Ectodermal cell (in vitro differentiated cells): ENCODE data around the gene TNPO3.

Source experiments
- H3K27ac ChIP-seq: 2 replicates; pipeline ENCODE4 v1.7.0; 2013; ENCODE audit warnings: mild to moderate bottlenecking, low read depth, low read length; ENCODE audit not compliant: insufficient read depth, poor library complexity, severe bottlenecking
- H3K27me3 ChIP-seq: 2 replicates; pipeline ENCODE4 v1.7.0; 2013; ENCODE audit warnings: mild to moderate bottlenecking, low read length; ENCODE audit not compliant: insufficient read depth, control insufficient read depth, poor library complexity, severe bottlenecking
- H3K36me3 ChIP-seq: one replicate; pipeline ENCODE4 v1.7.0; 2013; ENCODE audit warnings: low read length; ENCODE audit not compliant: control insufficient read depth, insufficient read depth
- H3K4me1 ChIP-seq: one replicate; pipeline ENCODE4 v1.7.0; 2013; ENCODE audit warnings: low read length; ENCODE audit not compliant: control insufficient read depth, insufficient read depth
- H3K4me3 ChIP-seq: 2 replicates; pipeline ENCODE4 v1.7.0; 2013; ENCODE audit warnings: low read depth, low read length, control low read depth; ENCODE audit not compliant: insufficient read depth
- H3K9me3 ChIP-seq: 2 replicates; pipeline ENCODE4 v1.7.0; 2013; ENCODE audit warnings: mild to moderate bottlenecking, low read length, moderate library complexity; ENCODE audit not compliant: control insufficient read depth
- WGBS, 2 experiments: methylation state at CpG; one replicate each; pipeline ENCODE4 v1.1.7; 2013; ENCODE audit warnings: missing lambda C conversion rate in 2 of 2; 5-methylcytosine and 5-hydroxymethylcytosine counted together

The TNPO3 gene

DNA sequence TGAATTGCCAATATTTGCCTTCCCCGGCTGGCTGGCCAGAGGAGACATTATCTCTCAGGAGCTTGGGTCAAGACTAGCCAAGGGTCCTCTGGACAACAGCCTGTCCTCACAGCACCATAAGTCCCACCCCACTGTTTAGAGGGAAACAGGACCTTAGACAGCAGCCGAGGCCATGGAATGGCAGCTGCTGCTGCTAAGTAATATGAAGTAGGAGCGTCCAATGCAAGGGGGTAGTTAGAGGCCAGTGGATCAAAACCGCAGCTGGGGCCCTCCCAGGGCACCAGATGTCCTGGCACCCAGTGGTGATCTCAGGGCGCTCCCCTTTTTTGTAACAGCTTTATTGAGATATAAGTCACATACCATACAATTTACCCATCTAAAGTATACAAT lies 131.5 kb downstream of the TNPO3 start:
- Histone ChIP-seq H3K4me1 (peaks cover 15% of the 10 kb centered on the region), H3K9me3 (no peaks in the 10 kb centered on the region), H3K27me3 (no peaks in the 10 kb centered on the region), H3K4me3 (no peak overlapping the region), H3K36me3 (no peaks in the 10 kb centered on the region), H3K27ac (no peak overlapping the region)
- 90 to 92% methylated on average over 5 of the region's 5 CpGs for WGBS, 2 experiments

DNA sequence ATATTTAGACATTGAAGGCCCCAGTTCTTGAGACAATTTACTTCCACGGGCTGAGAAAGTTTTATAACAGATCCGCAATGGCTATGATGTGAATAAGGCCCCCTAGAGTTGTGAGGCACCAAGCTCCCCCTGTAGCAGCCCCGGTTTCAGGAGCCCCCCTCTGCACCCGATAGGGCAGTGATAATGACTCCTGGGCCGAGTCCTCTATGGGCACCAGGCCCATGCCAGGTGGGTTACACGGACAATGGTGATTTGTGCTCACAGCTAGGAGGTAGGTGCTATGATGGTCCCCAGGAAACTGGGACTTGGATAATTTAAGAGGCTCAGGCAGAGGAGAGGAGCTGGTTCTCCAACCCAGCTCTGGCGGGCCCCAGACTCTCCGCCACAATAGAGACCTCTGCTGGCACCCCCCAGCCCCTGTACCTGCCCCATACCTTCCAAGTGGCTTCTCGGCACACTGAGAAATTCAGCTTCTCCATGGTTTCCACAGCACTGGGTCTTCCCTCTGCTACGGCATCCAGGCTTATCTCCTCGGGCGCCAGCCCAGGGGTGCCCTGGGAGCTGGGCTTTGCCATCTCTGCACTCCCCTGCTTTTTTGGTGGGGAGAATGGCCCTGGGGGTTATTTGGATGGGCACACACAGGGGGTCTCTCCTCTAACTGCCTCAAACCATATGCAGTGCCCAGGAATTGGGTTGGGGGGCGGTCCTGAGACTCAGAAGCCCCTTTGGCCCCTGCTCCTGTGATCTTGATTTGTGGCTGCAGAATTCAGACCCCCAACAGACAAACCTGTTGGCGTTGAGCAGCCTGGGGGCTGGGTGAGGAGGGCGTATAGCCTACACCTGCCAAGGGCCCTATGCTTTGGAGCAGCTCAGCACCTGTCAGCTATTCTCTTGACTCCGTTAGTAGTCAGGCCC lies 132.2 kb downstream of the TNPO3 start:
- 92 to 93% methylated on average over 16 of the region's 16 CpGs for WGBS, 2 experiments
- Histone ChIP-seq H3K36me3 (no peaks in the 10 kb centered on the region), H3K4me1 (peaks cover 15% of the 10 kb centered on the region), H3K9me3 (no peaks in the 10 kb centered on the region), H3K27me3 (no peaks in the 10 kb centered on the region), H3K4me3 (no peak overlapping the region), H3K27ac (no peak overlapping the region)

DNA sequence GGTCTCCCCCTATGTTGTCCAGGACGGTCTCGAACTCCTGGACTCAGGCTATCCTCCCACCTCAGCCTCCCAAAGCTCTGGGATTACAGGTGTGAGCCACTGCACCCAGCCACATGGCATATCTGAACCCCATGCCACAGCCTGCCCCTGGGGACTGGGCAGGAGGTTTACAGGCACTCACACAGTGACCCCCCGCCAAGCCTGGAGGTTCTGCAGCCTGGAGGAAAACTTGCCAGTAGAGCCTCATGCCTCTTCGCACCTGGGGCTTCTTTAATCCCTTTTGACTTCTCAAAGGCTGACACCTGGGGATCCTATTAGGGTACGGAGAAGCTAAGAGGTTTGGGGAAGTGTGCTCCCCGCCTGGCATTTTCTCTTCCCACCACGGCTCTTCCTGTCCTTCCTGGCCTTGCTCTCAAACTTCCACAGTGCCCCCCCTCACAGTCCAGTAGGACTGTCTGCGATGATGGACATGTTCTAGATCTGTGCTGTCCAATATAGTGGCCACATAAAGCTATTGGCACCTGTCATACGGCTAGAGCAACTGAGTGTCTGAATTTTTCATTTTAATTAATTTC lies 133.0 kb downstream of the TNPO3 start:
- no peak overlapping the region for H3K27ac ChIP-seq
- H3K36me3 ChIP-seq = no peaks in the 10 kb centered on the region
- no peak overlapping the region for H3K4me3 ChIP-seq
- peaks cover 15% of the 10 kb centered on the region for H3K4me1 ChIP-seq
- no peaks in the 10 kb centered on the region for H3K9me3 ChIP-seq
- 79 to 81% methylated on average over 9 of the region's 9 CpGs for WGBS, 2 experiments
- H3K27me3 ChIP-seq = no peaks in the 10 kb centered on the region

DNA sequence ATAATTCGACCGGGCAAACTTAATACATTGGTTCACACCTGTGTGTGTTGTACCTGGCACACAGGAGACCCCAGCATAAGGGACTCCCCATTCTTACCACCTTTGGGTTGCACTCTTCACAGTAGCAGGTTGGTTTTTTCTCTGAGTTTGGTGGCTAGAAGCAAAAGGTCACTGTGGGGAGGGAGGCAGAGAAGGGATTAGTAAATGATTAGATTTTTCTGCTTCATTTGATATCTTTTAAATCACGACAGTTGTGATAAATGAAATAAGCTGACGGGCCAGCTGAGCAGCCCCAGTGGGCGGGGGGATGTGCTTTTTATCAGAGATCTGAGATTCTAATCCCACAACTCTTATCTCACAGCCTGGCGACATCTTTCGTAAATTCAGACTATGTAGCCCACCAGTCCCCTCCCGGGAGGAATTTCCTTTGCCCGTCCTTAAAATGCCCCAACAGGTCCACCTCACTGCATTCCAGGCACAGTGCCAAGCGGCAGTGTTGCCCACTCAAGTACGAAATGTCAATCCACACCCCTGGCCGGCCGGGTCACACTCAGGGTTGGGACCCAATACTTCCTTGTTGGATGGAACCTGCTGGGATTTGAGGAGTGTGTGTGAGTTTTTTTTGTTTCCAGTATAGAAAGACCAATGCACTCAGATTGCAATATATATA lies 133.9 kb downstream of the TNPO3 start:
- H3K27me3 ChIP-seq = peaks cover 8% of the 10 kb centered on the region
- peaks cover 15% of the 10 kb centered on the region for H3K4me1 ChIP-seq
- 85% methylated on average over 13 of the region's 13 CpGs for WGBS, 2 experiments
- H3K4me3 ChIP-seq = no peak overlapping the region
- H3K36me3 ChIP-seq = no peaks in the 10 kb centered on the region
- no peak overlapping the region for H3K27ac ChIP-seq
- H3K9me3 ChIP-seq = no peaks in the 10 kb centered on the region

DNA sequence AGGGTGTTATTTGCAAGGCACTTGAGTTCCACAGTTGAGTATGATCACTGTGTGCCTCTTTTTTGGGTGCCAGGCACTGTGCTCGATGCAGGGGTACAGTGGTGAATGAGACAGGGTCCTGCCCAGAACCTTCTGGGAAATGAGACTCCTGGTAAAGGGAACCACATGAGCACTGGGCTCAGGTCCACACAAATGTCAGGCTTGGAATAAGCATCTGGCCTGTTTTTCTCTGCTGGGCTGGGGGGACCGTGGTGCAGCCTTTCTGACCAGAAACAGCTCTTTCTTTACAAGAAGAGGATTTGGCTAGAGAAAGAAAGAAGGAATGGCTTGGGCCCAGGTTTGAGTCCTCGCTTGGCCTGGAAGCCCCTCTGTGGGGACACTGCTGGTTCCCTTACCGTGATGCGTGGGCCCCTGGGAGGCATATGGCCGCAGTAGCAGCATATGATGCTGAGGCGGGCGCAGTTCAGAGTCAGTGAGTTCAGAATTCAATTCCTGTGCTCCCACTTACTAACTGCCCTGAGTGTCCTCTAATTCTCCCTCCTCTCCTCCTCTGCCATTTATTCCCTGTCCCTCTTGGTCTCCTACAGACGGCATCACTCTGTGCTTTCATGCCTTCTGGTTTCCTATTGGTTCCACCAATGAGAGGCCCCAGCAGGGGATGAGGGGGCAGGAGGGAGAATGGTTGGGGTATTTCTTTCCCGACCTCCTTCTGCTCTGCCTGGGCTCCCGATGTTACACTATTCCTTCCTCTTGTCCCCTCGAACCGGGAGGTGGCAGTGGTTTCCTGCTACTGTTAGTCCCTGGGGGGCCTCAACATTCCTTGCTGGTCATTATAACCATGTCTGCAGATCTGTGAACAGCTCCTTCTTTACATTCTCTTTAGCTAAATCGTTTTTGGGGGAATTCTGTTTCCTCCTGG lies 134.8 kb downstream of the TNPO3 start:
- peaks cover 15% of the 10 kb centered on the region for H3K4me1 ChIP-seq
- H3K27me3 ChIP-seq = peaks cover 17% of the 10 kb centered on the region
- H3K4me3 ChIP-seq = no peak overlapping the region
- H3K36me3 ChIP-seq = no peaks in the 10 kb centered on the region
- no peak overlapping the region for H3K27ac ChIP-seq
- H3K9me3 ChIP-seq = no peaks in the 10 kb centered on the region
- 53 to 56% methylated on average over 14 of the region's 14 CpGs for WGBS, 2 experiments

DNA sequence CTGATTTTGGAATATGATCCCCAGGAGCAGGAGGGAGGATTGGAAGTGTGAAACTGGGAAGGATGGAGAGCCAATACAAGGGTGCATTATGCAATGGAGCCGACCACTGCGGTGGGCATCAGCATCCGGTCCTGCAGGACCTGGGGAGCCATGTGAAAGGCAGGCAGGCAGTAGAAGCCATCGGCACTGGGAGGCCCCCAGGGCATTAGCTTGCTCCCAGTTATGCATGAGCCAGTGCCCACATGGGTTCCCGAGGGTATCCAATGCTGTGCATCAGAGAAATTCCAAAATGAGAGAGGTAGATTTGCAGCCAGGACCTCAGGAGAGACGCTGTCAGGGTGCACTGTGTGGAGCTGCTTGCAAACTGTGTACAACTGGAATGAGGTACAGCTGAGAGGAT lies 135.7 kb downstream of the TNPO3 start:
- no peaks in the 10 kb centered on the region for H3K36me3 ChIP-seq
- peaks cover 15% of the 10 kb centered on the region for H3K4me1 ChIP-seq
- H3K4me3 ChIP-seq = no peak overlapping the region
- no peaks in the 10 kb centered on the region for H3K9me3 ChIP-seq
- WGBS, 2 experiments = 92 to 93% methylated on average over 6 of the region's 6 CpGs
- H3K27ac ChIP-seq = no peak overlapping the region
- peaks cover 25% of the 10 kb centered on the region for H3K27me3 ChIP-seq

DNA sequence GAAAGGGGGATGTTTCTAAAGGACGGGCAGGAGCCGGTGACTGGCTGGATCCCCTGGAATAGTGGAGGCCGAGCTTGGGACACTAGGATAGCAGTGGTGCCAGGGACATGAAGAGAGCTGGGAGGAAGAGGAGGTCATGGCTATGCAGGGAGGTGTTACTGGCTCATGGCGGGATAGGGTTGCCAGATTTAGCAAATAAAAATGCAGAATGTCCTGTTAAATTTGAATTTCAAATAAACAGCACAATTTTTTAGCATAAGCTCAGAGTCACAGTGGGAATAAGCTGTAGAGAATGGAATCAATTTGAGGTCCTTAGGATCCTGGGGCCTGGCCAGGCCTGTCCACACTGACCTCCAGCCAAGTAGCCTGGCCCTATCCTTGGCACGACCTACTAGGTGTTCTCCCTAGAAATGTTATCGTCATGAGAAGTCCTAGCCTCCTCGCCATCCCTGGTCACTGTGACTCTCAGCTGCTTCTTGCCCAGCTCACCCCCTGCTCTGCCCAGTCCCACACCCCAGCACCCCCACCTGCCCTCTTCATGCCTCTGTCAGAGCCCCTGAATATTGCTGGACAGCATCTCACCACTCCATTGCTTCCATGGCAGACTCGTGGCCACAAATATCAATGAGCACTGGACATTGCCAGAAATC lies 136.8 kb downstream of the TNPO3 start:
- Histone ChIP-seq H3K27me3 (peaks cover 31% of the 10 kb centered on the region), H3K27ac (no peak overlapping the region), H3K9me3 (no peaks in the 10 kb centered on the region), H3K4me1 (peaks cover 15% of the 10 kb centered on the region), H3K4me3 (no peak overlapping the region), H3K36me3 (no peaks in the 10 kb centered on the region)
- WGBS, 2 experiments = 91 to 95% methylated on average over 8 of the region's 8 CpGs

DNA sequence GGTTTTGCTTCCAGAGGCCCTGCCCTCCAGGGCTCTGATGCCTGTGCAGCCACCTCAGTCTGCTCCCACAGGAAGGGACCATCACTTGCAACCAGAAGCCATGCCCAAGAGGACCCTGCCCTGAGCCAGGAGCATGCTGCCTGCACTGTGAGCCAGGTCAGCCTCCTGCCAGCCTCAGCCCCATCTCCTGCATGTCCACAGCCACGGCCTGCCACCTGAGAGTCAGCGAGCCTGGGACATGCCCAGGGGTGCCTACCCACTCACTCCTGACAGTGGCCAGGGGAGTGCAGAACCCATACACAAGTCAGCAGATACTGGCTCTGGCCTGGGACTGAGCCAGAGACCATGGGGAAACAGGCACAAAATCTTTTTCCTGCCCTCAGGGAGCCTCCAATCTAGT lies 137.8 kb downstream of the TNPO3 start:
- H3K27ac ChIP-seq = no peak overlapping the region
- no peak overlapping the region for H3K4me3 ChIP-seq
- peaks cover 31% of the 10 kb centered on the region for H3K27me3 ChIP-seq
- peaks cover 15% of the 10 kb centered on the region for H3K4me1 ChIP-seq
- H3K9me3 ChIP-seq = no peaks in the 10 kb centered on the region
- WGBS, 2 experiments = 88 to 98% methylated on average over 2 of the region's 2 CpGs
- H3K36me3 ChIP-seq = no peaks in the 10 kb centered on the region

DNA sequence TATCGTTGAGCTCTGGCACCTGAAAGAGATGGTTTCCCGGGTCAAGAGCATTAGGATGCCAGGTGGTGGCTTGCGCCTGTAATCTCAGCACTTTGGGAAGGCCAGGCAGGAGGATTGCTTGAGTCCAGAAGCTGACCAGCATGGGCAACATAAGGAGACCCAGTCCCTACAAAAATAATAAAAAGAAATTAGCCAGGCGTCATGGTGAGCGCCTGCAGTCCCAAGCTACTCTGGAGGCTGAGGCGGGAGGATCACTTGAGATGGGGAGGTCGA lies 138.3 kb downstream of the TNPO3 start:
- no peak overlapping the region for H3K27ac ChIP-seq
- 89 to 92% methylated on average over 7 of the region's 7 CpGs for WGBS, 2 experiments
- H3K4me1 ChIP-seq = peaks cover 21% of the 10 kb centered on the region
- H3K9me3 ChIP-seq = no peaks in the 10 kb centered on the region
- H3K4me3 ChIP-seq = no peak overlapping the region
- H3K36me3 ChIP-seq = no peaks in the 10 kb centered on the region
- peaks cover 31% of the 10 kb centered on the region for H3K27me3 ChIP-seq
